Hematopoietic multipotent progenitor cell treated with erythropoietin and hydrocortisone succinate and interleukin-3 and kit ligand, for 8 days (in vitro differentiated cells): Measurements from ENCODE around the gene WDR83.
"Not testable (repeated sequence)": the region's sequence is repeated elsewhere in the genome, so short reads cannot be mapped to it uniquely, and the experiment has no call there.

Experiments
- DNase-seq: peaks from one replicate; pipeline ENCODE4 v3.0.0-alpha.2; 2015

WDR83 gene

GRCh38 chr19:12656899-12657571 is 9.6 kb upstream of the WDR83 start:
- no peak for DNase-seq

- no peak for DNase-seq
Measured at GRCh38 chr19:12657966-12658365, 8.6 kb upstream of the WDR83 start.

- no peak for DNase-seq
Measured at GRCh38 chr19:12660980-12661379, 5.6 kb upstream of the WDR83 start.

DNA sequence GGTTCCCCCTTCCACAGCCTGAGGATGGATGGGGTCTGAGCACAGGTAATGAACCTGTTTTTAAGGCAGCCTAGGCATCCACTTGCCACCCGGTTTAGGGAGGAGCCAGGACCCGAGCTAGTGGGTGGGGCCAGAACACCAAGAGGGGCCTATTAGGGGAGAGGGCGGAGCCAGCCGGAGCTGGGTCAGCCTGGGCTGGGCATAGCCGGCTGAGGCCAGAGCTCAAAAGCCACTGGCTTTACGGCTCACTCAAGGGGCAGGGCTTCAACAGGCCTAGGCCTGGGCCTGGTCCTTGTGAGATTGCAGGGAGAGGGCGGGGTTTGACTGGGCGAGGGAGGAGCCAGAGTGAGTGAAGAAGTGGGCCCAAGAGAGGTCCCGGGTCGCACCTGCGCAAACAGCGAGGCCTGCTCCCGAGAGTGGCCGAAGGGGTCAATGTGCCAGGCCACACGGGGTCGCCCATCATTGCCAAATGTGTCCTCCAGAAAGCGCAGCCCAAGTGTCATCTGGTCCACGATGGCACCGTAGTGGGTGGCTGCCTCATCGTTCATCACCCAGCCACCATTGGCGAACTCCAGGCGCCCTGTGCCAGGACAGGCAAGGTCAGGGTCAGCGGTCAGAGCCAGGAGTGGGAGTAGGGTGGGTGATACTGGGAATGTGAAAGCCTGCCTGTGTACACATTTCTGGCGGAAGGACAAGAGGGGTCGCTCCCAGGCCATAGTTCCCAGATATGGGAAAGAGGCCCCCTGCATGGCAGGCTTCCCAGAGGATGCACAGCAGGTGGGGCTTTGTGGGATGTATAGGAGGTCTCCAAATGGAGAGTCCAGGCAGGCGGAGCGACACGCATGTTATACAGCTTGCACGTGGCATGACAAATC is 2.0 kb upstream of the WDR83 start:
- DNase-seq = peak; percentile 72

DNA sequence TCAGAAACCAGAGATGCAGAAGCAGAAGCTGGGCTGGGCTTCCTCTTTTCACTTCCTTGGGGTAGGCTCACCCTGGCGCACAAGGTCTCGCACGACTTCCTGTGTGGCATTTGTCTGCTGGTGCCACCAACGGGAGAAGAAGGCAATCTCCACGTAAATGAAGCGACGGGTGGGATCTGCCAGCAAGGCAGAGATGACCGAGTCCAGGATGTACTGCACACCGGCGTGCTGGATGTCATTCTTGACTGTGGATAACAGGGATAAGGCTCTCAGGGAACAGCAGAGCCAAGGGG is 1.4 kb upstream of the WDR83 start:
- DNase-seq = peak; percentile 29

DNA sequence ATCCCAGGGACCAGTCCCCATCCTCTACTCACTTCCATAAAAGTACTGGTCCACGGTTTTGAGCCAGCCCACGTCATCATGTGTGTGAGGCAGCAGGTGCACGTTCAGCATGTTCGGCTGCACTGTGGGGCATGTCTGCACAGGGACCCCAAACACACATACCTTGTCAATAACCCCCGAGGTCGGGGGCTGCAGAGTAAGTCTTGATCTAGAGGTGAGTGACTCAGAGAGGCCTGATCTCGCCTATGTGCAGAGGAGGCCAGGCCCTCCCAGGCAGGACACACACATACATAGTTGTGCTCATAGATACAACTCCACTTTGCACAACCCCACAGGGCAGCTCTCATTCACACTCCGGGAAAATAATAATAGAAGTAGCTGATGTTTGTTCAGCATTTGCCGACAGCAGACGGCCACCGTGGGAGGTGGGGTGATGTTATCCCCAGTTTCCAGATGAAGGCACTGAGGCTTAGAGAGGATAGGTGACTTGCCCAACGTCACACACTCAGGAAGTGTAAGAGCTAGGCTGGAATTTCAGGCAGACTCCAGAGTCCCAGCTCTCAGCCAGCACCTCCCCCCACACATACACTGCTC is 839 bp upstream of the WDR83 start:
- DNase-seq = no peak

DNA sequence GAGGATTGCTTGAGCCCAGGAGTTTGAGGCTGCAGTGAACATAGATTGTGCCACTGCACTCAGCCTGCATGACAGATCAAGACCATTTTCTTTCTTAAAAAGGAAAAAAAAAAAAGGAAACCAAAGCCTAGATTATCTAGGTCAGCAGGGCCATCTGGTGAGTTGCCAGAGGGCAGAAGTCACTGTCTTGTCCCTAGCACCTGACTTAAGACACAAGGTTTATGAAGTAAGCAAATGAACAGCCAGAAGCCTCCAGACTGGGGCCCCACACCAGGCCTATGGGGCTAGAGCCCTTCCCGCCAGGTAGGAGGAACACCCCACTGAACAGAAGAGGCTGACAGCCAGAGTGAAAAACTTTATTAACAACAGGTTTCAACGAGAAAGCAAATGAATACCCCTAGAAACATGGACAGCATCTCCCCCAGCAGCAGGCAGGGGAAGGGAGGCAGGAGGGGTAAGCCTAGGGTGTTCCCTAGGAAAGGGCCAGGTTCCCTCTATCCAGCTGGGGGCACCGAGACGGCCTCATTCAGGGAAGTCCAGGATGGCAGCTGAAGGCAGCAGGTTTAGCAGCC is 1.2 kb downstream of the WDR83 start:
- no peak for DNase-seq

DNA sequence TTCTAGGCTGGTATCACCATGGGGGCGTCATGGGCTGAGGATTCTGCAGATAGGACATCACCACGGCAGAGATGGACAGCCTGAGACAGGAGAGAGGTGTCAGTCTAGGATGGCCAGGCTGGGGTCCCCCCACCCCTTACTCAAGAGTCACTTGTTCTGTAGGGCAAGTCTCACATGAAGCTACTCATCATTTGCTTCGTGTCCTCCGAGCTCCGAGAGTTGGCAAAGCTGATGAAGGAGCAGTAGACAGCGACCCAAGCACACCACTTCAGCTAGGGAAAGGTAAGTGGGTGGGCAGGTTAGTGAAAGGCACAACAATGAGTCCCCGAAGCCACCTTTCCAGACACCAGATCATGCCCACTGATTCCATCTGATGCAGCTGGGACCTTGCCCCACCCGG is 1.7 kb downstream of the WDR83 start:
- DNase-seq = no peak

DNA sequence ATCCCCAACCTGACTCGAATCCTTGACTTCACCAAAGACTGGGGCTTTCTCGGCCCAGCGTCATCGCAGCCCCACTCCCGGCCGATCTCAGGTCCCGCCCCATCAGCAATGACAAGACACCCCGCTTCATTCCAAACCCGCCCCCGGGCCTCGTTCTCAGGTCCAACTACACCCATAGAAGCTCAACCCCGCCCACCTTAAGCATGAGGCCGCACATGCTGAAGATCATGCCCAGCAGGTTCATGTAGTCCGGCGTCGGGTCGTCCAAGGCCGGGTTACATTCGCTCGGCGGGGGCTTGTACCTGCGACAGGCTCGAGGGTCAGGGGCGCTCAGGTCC is 2.3 kb downstream of the WDR83 start:
- DNase-seq = peak; percentile 78

DNA sequence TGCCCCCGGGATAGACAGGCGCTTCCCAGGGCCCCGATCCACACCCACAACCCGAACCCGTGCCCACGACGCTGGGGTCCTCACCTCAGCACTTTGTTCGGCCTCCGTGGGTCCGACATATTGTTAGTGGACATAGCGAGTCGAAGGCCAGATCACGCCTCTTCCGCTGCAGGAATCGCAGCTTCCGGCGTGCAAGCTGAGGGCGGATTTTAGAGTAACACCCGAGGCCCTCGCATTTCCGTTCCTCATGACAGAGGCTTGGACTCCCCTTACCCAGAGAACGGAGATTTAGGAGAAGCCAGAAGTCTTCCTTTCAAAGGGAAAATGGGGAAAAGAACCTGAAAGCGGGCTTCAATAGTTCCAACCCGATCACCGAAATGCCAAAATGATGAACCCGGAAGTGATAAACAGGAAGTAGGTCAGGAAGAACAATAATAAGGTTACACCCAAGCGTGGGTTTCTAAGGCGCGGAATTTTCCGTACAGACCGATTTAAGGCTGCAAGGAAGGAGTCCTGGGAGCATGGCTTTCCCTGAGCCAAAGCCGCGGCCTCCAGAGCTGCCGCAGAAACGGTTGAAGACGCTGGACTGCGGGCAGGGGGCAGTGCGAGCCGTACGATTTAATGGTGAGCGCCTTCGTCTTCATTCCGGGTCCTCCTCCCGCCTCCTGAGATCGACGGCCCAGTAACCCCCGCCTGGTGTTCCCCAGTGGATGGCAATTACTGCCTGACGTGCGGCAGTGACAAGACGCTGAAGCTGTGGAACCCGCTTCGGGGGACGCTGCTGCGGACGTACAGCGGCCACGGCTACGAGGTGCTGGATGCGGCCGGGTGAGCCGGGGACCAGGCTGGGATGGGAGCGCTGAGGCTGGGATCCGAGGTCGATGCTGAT is 2.9 kb downstream of the WDR83 start:
- DNase-seq = peak; percentile 88

GRCh38 chr19:12670159-12670928 is 3.7 kb downstream of the WDR83 start:
- DNase-seq = no peak

DNA sequence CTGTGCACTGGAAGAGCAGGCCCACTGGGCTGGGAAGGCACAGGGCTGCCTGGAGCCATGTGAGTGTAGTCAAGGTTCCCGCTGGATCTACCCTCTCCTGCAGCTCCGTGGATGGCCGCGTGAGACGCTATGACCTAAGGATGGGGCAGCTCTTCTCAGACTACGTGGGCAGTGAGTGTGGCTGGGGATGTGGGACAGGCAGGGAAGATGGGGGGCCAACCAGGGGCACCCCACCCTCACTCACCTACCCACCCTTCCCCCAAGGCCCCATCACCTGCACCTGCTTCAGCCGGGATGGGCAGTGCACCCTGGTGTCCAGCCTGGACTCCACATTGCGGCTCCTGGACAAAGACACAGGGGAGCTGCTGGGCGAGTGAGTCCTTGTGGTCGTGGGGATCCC is 6.1 kb downstream of the WDR83 start:
- DNase-seq = no peak

GRCh38 chr19:12675399-12675798 is 8.8 kb downstream of the WDR83 start:
- DNase-seq = no peak

GRCh38 chr19:12675940-12676339 is 9.3 kb downstream of the WDR83 start:
- DNase-seq = no peak

- DNase-seq = peak; percentile 88
Measured at GRCh38 chr19:12676384-12676792, 9.8 kb downstream of the WDR83 start.

GRCh38 chr19:12676928-12677327 is 10.3 kb downstream of the WDR83 start:
- no peak for DNase-seq

DNA sequence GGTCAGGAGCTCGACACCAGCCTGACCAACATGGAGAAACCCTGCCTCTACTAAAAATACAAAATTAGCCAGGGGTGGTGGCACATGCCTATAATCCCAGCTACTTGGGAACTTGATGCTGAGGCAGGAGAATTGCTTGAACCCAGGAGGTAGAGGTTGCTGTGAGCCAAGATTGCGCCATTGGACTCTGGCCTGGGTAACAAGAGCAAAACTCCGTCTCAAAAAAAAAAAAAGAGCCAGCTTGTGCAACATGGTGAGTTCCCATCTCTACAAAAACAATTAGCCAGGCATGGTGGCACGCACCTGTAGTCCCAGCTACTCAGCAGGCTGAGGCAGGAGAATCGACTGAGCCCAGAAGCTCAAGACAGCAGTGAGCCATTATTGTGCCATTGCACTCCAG is 11.4 kb downstream of the WDR83 start:
- not testable (repeated sequence) for DNase-seq

DNA sequence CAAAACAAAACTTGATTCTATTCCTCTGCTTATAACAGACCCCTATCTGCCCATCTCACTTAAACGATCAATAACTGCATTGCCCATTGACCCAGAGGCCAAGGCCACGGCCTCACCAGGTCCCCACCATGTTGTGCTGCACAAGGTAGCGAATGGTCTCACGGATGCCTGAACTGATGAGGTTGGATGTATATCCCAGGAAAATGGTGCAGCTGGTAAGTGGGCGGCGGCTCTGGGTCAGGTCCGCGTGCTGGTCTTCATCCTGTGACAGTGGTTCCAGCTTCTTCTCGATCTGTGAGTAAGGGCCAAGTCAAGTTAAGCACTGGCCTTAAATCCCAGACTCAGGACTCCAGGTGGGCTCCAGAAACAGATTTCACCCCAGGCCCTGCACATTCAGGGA is 13.4 kb downstream of the WDR83 start:
- no peak for DNase-seq

- peak; percentile 97 for DNase-seq
Measured at GRCh38 chr19:12681074-12681987, 14.7 kb downstream of the WDR83 start, which contains the start of gene DHPS. Gene DHPS, minus strand, starts transcription at chr19:12681880. Its CDS starts 114 bp downstream, at chr19:12681766.

GRCh38 chr19:12685831-12686230 is 19.2 kb downstream of the WDR83 start:
- no peak for DNase-seq
